CD4-positive, alpha-beta T cell treated with Interleukin-6 for 4 hours (primary cell): ENCODE measurements around the gene CCNY.

Experiments used
- DNase-seq: peaks from one replicate; pipeline ENCODE4 v3.0.0-alpha.2; 2020; ENCODE audit warnings: mixed read lengths

Gene CCNY

DNA sequence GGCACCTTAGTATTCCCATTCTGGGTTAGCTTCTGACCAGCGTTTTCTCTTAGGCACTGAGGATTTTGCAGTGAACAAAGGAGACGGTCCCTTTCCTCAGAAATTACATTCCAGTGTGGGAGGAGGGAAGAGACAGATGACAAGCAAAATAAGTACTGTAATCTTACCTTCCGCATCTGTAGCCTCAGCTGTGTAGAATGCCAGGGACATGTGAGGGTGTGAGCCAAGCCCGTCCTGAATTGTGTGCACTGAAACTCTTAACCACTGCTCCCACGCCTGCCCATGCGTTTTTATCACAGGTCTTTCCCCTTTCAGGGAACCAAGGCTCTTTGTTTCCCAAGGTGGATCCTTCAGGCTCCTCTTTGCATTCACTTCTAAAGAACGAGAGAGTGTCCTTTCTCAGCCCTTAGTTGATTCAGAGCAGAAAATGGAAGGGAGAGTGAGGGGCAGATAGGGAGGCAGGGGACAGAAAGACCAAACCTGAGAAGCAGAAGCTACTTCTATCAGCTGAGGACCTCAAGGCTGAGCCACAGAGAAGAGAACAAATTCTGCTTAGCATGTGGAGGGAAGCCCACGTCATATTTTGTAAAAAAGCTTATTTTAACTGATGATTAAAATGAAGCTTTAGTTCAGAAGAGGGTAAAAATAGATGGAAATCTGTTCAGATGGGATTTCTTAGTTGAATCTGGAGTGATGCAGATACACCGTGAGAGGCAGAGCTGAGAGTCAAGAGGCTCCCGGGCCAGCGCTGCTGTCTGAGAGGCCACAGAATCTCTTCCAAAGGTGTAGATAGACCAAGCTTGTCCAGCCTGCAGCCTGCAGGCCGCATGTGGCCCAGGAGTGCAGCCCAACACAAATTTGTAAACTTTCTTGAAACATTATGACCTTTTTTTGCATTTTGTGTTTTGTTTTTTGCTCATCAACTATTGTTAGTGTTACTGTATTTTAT is 122.5 kb downstream of the CCNY start:
- no peak for DNase-seq

DNA sequence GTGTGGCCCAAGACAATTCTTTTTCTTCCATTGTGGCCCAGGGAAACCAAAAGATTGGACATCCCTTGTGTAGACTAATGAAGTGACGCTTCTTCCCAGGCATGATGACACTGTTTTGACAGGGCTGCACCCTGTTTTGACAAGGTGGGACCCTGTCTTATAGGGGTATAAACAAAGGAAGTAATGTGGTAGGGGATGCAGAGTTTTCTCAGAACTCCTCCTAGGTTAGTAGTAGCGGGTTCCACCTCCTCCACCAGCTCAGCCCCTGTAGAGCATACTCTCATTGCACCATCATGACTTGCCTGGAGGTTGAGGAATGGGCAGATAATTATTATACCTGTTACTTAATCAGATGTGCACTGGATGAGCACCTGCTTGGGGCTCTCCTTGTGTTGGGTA is 123.1 kb downstream of the CCNY start:
- no peak for DNase-seq

DNA sequence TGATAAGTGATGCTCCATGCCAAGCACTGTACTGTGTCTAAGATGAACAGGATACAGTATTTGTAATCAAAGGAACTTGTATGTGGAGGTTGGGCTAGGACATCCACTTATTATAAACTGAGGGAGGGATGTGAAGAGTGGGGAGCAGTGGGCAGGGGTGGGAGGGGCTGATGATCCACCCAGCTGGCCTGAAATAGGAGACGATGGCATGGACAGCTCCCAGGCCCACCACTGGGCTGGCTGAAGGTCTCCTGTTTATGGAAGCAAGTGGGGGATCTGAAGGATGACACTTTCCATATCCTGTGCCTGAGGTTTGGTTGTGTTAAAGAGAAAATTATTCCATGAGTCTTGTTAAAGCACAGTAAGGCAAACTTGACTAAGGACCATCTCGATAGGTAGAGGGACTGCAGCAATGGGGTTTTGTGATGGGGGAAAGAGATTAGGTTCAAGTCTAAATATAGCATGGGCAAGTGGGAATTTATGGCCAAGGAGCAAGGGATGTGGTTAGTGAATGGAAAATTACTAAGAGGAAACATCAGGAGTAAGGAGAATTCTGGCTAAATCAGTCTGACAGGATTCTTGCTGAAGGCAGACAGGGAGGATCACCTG is 124.6 kb downstream of the CCNY start:
- no peak for DNase-seq

DNA sequence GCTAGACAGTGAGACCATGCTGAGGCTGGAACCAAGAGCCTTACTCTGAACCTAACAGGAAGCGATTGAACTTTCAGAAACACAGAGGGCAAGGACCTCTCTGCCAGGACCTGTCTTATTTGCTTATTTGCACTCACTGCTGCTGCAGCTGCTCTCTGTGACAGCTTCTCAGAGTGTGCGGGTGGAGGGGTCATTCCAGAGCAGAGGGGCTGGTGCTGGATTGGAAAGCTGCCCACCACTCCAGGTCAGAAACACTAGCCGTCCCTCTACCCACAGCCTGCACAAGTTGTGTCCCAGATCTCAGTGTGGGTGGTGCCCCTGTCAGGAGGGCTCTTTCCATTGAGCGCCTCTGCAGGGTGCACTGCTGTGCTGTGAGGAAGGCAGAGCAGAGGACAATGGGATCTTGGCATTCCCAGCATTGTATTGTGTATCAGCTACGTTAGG is 126.2 kb downstream of the CCNY start:
- no peak for DNase-seq

DNA sequence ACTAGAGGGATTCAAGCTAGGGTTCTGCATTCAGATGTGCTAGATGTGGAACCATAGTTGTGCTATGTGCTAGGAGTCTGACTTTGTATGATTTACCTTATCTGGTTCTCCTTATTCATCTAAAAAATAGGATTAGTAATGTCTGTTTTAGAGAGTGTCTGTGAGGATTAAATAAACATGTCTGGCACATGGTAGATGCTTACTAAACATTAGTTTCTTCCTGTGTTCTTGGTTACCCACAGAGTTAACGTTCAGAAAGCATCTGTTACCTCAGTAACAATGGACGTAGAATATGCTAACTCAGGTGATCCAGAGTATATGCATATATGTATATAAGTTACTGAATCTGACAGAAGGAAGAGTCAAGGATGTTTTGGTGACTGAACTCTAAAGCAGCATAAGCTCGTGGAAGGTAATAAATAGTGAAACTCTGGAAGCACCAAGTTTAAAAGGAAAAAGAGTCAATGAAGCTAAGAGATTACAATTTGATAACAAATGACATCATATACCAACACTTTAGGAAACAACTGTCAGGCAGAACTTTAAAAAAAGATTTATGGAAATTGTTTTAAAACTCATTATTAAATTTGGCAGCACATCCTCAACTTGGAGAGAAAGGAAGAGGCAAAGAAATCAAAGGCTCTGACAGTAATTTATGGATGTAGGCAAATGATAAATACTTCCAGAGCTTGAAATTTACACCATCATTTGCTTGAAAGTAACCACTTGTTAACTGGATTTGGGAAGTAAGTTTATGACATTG is 127.0 kb downstream of the CCNY start:
- no peak for DNase-seq

DNA sequence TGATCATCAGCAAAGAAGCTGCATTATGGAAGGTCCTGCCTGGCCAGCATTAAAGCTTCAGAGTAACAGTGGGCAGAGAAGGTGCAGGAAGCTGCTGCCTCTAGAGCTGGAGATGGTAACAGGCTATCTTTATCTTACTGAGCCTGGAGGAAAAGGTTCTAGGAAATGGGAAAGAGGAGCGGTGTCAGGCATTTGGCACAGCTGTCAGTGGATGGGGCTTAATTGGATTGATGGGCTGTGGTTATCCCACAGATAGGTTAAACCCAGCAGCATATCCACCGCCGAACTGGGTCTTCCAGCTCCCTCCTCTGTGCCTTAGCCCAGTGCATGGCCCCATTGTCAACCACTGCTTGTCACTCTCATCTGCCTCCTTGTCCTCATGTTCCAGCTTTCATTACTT is 127.6 kb downstream of the CCNY start:
- no peak for DNase-seq

DNA sequence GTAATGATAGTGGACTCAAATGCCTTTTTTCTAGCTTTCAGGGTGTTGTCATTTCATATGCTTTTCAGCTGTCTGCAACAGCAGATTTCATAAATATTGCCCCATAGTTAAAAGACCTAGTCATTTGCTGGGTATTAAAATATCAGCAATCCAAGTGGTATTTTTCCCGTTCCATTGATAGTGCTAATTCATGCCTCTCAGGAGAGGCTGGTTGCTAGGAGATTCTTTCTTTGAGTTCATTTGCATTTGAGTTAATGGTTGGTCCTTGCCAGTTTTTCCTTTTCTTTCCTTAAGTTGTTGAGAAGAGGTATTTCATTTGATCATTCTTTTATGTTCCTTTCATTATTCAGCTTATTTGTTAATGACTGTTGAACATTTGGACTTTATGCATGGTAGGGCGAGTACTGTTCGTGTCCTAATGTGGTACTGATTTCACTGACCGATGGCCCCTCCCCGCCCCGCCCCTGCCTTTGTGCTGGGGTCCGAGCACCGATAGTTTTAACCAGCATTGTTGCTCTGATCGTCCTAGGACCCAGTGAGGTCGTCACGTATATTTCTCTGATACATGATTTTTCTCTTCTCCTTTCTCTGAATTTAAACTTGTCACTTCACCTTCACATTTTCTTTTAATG is 128.6 kb downstream of the CCNY start:
- no peak for DNase-seq

DNA sequence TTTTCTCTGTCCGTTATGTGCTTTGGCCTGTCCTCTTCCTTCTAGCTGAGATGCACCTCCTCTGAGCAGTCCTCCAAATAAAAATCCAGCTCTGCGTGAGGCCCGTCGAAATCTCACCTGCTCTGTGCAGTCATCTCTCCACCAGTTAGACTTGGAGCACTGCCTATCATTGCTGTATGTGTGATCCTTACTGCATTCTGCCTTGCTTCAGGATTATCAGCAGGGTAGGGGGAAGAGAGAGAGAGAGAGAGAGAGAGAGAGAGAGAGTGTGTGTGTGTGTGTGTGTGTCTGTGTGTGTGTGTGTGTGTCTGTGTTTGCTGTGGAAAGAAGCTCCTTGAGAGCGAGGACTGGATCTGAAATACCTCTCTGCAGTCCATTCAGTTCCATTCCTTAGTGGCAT is 129.4 kb downstream of the CCNY start:
- DNase-seq = no peak

DNA sequence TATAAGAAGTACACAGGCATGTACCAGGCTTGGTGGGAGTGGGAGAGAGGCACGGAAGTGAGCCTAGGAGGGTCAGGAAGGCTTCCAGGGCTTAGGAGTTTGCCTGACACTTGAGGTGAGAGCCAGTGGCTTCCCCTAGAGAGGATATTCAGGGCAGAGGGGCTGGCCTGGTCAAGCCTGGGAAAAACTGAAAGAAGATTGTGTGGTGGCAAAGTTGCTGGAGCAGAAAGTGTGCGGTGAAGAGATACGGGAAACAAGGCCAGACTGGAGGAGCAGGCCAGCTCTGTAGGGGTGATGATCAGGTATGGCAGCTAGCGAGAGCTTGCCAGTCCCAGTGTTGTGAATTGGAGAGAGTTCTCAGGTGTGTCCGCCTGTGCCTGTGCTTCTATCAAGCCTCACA is 129.9 kb downstream of the CCNY start:
- DNase-seq = no peak

DNA sequence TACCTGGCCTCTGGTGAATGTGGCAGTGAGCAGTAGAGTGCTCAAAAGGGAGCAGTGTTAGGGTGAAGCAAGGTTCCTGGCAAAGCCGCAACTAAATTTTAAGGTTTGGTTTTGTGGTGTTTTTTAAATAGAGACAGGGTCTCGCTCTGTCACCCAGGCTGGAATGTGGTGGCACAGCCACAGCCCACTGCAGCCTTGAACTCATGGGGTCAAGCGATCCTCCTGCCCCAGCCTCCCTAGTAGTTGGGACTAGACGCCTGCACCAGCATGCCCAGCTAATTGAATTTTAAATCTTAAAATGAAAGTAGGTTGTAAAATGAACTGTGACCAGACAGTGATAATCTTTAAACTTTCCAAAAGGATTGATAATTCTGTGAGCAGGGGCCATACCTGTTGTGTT is 130.4 kb downstream of the CCNY start:
- no peak for DNase-seq

DNA sequence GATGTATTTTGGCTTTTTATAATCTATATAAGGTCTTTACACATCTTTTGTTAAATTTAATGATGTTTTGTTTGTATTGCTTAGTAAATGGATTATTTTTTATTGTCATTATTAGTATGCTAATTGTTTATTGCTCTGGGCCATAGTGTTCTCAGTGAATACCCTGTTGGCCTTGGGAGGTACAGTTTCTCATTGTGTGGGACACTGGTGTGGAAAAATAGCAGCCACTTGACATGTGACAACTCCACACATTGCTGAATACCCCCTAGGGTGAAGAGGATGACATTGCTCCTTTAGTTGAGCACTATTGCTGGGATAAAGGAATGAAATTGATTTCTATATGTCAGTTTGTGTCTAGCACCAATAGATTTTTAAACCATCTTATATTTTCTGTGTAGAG is 130.9 kb downstream of the CCNY start:
- no peak for DNase-seq

DNA sequence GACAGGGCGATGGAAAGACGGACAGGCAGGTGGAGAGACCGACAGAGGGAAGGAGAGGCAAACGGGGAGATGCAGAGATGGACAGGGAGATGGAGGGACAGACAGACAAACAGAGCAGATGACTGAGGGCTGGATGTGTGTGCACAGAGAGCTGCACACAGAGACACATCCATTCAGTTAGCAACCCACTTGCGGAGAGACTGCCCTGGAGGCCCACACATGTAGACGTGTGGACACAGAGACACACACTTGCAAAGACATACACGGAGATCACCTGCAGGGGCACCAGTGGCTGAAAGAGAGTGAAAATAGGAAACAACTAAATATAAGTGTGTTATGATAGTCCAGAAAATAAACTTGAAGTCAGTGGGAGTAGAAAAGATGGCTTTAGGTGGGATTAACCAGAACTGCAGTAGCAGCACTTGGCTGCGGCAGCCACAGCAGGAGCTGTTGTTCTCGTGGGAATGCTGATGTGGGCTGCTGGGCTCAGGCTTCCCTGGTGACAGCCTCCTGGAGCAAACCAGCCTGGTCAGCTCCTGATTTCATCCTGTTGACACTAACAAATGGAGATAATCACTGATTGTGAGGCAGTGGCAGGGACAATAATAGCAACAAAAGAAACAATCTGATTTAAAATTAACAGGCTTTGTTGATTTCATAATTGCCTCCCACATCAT is 134.1 kb downstream of the CCNY start:
- DNase-seq = no peak

DNA sequence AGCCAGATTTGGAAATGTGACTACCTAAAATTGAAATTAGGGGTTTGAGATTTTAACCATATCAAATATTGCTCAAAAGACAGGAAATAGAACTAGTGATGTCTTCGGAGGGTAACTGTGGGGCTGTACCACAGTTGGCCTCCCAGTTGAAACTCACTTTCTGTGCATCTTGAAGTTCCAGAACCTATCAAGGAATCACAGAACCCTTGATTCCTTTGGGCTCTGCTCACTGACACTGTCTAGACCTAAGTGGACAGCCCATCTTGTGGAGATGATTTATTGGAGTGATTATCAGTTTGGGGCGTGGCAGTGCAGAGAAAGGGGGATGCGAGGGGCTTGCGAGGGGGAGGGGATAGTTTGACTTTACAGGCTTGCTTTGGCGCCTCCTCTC is 134.6 kb downstream of the CCNY start:
- DNase-seq = no peak

DNA sequence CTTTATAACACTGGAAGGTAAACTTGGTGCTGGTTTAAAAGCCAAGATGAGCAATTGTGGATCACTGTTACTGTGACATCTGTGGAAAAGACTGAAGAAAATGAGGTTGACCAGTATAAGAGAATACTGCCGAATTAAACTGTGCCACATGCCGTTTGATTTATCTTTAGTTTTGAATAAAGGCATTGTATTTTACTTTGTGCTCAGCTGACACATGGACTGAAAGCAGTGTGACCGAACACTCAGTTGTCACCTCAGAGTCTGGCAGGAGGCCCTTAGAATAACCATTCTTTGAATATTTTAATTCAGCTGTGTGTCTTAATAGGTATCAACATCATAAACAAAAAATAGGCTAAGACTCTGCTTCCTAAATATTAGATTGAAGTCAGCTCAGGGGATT is 135.1 kb downstream of the CCNY start:
- DNase-seq = no peak

DNA sequence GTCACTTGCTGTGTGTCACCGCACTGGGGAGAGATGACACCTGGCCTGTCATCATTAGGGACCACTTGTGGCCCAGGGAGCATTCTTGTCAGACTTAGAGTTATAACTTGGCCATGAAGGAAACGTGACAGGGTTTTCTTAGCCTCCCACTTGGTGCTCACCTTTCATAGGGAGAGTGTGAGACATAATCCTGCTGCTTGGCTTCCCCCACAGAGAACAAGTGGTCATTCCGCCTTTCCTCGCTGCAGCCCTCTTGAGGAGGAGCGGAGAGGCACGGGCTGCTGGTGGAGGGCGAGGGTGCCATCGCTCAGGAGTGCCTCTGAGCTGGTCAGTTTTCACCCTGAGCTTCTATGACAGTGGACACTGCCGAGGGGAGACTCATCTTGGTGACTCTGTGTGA is 143.8 kb downstream of the CCNY start:
- DNase-seq = no peak

DNA sequence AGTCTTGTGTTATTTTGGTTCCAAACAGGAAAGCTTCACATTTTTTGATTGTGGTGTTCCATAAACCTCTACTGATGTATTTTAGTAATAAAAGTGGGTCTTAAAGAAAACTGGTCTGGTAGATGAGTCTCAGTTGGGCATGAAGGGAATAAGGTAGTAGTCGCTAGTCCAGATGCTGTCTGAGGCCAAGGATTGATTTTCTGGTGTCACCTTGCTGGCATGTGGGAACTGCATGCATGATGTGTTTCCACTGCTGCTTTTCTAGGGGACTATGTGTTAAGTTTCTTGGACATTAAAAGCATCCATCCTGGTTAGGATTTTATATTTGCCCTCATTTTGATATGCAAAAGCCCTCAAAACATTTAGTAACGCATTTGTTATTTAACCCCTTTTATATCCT is 145.1 kb downstream of the CCNY start:
- DNase-seq = no peak

DNA sequence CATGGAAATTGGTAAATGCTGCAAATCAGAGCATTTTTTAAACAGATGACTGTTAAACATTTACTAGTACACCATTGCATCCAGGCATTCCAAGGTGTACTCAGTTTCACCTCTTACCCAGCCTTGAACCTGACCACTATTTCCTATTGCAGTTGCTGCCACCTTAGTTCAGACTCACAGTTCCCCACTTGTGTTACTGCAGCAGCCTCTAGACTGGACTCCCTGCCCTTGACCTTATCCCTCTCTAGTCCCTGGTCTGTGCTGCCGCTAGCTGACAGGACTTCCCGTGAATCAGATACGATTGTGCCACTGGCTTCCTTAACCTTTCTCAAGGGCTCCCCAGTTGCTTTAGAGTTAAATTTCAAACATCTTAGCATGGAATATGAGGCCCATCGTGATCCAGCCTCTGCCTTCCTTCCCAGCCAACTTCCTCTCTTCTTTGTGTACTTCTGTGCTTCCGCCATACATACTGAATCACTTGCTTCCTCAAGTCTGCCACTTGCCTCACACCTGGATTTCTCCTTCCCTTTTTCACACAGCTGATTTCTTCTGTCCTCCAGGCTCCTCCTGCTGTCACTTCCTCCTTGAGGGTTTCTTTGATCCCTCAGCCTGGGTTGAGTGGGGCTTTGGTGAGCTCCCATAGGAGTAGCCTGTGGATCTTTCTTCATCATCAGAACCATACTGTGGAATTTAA is 150.1 kb downstream of the CCNY start:
- DNase-seq = no peak

DNA sequence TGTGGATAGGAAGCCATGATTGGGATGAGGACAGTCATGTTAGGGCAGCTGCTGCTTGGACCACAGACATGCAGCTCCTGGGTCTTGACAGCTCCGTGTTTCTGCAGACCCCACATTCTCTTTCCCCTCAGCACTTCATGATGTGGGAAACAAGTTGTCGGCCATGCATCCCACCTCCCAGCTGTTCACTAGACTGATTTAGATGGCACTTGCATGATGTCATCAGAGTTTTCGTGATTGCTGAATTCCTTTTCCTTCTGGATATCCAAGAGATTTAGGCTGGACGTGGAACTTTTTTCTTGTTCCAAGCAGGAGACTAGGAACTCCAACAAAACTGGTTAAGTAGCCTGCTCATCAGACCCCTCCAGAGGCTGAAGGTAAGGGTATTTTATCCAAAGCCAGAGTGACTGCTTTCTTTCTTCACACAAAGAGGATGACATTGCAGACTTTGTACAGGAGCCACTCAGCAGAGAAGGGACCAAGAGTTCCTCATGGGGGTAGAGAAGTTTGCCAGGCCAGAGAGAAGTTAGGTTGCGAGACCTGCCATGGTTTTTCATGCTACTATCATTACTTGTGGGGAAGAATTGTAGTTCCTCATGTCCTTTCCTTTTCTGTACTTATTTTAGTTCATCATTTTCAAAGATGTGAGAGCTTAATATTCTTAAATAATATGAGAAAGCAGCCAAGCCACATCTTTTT is 151.2 kb downstream of the CCNY start:
- DNase-seq = no peak

DNA sequence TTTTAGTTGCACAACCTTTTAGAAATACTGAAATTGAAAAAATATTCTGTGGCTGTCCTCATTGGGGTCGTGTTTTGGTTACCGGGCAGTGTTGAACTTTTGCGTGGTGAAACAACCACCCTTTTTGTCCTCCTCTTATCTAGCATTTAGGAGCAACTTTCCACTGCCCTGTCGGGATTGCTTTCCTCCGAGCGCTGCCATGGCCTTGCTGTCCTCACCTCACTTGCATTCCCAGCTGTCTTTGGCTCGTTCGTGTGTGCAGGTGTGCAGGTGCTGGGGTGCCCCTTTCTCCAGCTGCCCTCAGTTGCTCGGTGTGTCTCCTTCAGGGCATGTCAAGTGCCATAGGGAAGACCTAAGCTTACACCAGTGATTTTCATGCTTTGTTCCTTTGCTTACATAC is 151.9 kb downstream of the CCNY start:
- DNase-seq = no peak

DNA sequence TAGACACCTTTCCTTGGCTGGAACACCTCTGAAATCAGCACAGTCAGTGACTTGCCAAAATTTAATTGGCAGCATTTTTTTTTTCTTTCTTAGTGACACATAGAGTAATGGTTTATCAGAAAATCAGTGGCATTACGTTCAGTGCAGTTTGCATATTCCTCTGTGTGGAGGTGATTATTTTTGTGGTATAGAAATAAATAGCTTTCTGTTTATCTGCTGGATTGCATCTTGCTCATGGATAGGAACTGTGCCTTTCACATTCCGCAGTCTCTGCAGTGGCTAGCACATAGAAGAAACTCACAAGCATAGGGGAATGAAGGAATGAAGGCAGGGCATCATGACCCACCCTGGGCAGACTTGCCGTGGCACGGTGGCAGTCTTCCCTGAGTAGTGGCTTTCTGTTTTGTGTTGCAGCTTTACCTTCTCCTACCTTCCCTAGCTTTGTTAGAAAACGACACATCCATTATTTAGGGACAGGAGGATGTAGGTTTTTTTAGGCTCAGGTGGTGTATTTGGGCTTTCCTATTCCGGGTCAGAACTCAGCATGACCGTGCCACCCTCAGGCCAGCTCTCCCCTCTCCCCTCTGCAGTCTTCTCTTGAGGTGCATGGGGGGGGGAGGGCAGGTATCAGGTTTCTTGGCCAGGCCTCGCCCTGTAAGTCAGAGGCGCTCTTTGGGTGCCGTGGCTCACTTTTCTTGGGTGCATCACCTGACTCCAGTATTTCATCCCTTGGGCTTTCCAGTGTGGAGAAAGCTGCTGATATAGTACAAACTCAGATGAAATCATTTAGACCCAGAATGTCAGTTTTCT is 156.3 kb downstream of the CCNY start:
- no peak for DNase-seq
